ENCODE data around the gene TAPT1. TPM values are rescaled to one million over a fixed set of nuclear protein-coding genes. Genes with fewer than 3 reads are reported as not detected.
"Not testable (repeated sequence)": the region's sequence is repeated elsewhere in the genome, so short reads cannot be mapped to it uniquely, and the experiment has no call there.

TAPT1 gene, protein sequence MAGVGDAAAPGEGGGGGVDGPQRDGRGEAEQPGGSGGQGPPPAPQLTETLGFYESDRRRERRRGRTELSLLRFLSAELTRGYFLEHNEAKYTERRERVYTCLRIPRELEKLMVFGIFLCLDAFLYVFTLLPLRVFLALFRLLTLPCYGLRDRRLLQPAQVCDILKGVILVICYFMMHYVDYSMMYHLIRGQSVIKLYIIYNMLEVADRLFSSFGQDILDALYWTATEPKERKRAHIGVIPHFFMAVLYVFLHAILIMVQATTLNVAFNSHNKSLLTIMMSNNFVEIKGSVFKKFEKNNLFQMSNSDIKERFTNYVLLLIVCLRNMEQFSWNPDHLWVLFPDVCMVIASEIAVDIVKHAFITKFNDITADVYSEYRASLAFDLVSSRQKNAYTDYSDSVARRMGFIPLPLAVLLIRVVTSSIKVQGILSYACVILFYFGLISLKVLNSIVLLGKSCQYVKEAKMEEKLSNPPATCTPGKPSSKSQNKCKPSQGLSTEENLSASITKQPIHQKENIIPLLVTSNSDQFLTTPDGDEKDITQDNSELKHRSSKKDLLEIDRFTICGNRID
- 36.9 TPM for polyA plus RNA-seq (ENCODE audit: insufficient read length)

DNA sequence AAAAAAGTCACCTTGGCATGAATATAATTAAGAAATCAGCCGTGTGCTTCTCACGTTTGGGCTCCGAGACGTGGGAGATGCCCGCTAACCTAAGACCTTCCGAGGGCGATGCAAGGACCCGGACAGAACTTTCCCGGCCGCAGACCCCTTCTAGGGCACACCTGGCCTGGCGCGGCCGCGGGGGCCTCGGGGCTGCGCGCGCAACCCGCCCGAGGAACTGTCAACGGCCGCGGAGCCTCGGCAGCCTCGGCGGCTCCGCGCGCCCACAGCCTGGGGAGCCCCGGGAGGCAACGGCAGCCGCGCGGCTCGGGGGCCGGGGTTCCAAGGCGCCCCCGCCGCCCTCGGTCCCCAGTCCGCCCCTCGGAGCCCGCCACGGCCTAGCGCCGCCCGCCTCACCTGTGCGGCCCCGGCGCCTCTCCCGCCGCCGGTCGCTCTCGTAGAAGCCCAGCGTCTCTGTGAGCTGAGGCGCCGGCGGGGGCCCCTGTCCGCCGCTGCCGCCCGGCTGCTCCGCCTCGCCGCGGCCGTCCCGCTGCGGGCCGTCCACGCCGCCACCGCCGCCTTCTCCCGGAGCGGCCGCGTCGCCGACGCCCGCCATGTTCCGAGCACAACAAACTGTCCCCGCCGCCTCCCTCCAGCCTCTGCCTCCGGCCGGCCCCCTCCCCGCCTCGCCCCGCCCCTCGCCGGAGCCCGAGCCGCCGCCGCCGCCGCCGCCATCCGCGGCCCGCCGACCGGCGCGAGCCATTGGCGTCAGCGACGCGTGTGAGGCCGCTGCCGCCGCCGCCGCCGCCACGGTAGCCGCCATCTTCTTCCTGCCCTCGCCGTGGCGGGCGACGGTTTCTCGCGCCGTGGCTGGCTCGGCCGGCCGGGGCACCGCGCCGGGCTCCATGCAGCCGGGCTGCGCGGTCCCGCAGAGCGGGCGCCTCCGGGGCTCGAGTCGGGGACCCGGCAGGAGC lies at the start of gene TAPT1:
Gene TAPT1 (minus strand): TSS at position 609 of the 953 bp plus-strand sequence. CDS start 14 bp downstream, at position 595.
- DNase-seq: peak; percentile 74

DNA sequence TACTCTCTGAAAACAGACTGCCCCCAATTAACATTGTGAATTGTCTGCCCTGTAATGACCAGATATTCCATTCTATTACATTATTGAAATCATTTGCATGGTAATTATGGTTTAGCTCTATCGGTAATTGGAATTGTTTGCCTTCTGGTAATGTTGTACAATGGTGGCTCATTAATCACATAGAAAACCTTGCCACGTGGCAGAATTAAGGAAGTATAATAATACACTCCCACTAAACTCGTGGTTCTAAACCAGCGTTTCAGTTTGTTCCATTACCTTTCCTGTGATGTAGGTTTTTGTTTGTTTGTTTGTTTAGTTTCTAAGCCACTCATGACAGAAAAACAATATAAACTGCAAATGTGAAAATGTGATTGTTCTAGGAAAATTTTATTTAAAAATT lies 45.1 kb upstream of the TAPT1 start:
- DNase-seq: no peak

DNA sequence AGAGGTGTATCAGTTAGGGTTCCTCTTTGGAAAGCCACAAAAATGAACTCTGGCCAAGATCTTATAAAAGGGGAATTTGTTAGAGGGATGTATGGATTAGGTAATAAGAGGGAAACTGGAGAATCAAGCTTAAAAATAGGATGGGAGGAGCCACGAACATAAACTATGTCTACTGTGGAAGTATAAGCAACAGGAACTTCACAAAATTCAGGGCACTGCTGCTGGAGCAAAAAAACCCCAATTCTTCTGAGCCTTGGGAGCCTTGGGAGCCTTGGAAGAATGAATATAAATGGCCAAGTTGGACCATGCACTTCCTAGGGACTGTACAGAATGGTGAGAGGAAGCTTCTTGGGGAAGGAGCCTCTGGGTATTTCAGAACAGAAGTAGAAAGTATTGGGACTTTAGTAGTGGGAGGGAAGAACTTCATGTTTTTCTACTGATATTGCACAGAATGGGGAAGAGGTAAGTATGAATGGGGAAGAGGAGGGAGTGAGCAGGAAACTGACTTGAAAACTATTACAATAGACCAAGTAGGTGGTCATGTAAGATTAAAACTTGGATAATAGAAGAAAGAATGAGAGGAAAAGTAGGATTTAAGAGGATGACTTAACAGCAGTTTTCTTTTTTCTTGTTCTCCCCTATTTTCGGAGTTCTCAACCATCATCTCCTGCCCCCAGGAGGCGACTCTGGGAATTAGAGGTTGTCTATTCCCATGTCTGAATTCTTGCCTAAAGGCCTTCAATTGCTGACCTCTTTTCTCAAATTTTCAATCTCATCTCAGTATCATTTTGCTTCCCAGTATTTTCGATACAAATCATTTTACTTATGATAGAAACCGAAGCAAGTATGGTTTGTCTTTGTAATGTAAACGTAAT lies 44.4 kb upstream of the TAPT1 start:
- DNase-seq: no peak

DNA sequence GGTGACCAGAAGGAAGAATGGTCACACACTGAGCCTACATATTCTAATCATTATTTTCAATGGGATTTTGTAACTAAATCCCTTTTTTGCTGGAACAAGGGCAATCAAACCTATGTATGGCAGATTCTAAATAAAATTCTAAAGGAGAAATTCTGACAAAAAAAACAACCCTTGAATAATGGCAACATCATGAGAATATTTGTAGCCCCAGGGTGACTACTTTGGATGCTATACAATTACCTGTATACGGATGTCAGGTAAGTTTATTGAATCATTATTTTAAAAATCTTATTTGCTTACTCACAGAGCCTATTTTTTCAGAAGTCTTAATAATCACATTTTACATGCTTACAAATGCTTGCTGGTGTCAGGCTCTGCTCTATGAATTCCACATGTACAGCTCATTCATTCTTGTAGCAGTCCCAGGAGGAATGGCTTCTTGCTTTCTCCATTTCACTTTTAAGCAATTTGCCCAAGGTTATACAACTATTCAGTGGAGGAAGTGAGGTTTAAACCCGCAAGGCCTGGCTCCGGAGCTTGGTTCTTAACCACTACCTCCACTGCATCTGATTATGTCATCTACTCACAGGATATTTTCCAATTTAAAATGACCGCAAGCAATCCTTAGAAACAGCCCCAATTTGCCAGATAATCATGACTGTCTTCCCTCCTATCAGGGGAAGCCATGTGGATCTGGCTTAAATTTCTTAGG lies 43.6 kb upstream of the TAPT1 start:
- not testable (repeated sequence) for DNase-seq

DNA sequence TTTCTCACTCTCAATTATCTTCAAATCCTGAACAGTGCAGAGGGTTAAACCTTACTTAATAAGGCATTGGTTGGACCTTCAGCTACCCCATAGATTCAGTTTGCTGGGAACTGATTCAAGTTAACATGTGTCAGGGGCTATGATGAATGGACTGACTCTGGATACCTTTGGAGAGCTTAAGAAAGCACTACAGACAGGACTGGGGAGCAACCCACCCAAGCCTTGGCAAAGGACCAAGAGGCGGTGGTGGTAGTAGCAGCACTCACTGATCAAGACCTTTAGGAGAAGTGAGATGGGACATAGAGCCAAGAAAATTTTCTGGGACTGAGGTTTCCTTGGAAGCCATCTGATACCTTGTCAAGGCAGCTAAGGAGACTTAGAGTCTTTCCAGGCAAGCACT lies 43.0 kb upstream of the TAPT1 start:
- no peak for DNase-seq

DNA sequence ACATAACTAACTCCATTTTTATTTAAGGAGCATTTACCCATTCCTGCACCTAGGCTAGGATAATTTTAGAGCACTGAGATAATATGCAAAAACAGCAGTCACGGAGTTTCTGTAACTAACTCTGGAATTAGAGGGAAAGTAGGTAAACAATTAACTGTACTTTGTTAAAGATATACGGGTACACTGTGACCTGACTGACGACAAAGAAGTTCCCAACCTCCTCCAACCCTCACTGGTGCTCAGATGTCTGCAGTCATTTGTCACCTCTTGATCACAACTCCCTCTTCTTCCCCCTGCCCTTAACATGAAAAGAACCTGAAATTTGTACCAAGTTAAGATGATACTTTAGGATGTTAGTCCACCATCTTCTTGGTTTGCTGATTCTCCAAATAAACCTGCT lies 42.0 kb upstream of the TAPT1 start:
- DNase-seq: no peak

DNA sequence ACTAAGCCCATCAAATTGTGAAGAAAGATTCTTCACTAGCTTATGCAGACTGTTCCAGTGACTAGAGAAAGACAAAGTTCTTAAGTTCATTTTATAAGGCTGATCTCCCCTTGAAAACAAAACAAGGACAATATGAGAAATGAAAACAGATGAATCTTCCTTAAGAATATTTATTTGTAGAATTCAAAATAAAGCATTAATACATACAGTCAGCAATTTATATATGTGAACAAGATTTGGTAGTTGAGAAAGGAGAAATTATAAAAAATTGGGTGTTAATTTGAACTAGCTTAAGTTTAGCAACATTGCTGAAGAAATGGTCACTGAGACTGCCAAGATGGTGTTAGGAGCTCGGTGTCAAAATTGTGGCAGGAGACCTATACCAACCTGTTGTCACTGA lies 41.4 kb upstream of the TAPT1 start:
- no peak for DNase-seq

DNA sequence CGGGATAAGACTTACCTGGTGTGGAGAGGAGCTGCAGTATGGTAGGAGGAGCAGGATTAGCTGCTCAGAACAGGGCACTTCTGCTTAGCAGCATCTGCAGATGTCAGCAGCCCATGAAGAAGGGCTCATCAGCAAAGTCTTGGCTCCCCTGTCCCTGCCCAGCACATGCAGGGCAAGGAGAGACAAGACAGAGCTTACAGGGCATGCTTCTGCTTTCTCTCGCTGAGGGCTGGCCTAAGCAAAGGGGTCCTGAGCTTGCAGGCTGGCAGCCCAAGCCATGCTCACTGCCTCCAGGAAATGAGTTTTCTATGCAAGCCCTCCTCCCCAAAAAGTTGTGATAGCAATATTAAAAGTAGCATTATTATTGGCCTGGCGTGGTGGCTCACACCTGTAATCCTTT lies 39.5 kb upstream of the TAPT1 start:
- DNase-seq: no peak

DNA sequence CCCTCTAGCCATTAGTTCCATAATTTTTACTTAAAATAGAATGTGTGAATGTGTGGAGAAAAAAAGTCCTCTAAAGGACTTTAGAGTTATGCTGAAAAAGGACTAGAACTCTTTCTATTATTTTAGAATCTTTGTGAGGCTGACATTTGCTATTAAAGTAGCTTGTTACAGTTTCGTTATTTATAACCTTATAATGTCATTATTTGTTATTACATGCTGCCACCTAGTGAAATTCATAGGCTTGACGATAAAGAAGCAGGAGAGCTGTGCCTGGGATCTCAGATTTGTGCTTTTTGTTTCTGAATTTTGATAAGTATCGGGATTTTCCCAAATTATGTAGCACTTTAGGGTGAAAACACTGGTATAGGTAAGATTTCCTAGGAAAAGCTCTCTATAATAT lies 38.5 kb upstream of the TAPT1 start:
- no peak for DNase-seq

DNA sequence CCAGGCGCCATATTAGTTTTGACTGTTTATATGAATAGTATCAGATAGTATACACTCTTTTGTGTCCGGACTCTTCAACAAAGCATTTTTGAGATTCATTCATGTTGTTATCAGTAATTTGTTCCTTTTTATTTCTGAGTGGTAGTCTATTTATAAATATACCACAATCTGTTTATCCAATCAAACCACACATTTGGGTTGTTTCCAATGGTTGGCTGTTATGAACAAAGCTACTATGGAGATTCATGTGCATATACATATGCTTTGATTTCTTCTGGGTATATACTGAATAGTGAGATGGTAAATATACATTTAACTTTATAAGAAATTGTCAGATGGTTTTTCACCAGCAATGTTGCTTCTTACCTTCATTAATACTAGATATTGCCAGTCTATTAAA lies 36.8 kb upstream of the TAPT1 start:
- no peak for DNase-seq

DNA sequence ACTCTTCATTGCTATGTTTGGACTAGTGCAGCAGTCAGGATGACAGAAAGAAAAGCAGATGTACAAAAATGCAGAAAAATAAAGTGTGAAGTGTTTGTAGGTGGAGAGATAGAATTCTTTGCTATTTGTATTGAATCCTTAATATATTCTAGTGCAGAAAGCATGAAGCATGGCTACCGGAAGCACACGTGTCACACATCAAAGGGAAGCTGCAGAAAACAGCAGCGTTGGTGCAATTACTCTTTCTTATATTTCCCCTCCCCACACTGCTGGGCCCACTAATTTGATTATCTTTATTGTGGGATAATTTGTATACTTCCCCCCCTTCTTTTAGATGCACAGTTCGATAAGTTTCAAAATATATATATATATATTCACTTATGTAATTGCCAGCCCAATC lies 35.9 kb upstream of the TAPT1 start:
- no peak for DNase-seq

DNA sequence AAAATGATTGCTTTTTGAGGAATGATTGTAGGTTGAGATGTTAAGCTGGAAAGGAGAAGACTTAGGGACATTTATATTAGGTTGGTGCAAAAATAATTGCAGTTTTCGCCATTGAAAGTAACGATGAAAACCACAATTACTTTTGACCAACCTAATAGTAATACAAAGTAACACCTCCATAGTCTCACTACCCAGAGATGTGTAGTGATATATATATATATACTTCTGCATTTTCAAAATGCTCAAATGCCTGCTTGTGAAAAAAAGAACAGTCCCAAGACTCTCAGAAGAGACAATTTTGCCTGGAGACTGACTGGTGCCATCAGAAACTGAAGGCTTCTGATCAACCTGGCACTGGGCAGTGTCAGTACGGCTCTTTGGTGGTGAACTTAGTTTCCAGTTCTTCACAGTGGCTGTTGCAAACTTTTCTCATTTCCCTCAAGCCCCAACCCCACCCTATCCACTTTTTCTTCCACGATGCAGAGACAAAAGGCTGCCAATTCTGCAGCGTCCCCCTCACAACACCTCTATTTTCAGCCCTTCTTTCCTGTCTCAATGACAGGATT lies 35.1 kb upstream of the TAPT1 start:
- DNase-seq: no peak

DNA sequence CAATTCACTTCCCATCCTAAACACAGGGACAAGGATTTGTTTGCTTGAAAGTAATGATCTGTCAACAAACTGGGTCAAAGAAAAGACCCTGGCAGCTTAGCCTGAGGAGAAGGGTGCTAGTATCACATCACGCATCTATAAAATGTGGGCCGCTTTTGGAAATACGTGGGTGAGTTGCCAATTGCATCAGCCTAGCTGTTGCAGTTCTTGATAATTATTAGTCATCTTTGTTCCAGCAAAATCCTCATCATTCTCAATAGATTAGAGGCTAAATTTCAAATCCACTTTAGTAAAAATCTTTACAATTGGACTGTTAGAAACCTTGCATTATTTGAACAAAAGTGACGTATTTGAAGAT lies 33.6 kb upstream of the TAPT1 start:
- no peak for DNase-seq

DNA sequence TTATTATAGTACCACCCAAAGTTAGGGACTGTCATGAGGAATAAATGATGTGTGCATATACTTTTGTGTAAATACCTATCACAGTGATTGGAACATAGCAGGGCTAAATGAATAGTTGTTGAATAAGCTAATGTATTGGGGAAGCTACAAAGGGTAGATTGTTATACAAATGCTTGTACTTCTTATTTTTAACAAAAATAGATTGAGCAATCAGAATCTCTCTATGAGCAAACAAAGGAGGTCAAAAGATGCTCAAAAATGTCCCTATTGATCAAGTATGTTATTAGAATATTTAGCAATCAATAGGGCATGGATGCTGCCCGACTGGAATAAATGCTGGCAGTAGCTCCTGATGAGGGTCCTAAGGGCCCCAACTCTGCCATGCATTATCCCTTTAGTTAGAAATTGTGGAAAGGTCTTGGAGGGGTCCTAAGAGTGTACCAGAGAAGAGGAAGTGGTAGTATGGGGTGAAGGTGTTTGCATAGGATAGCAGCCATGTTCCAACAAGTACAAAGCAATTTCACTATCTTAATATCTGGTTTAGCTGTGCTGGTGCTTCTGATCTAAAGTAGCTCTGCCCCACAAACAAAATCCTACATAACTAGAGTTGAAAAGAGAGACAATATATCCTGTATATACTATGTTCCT lies 33.1 kb upstream of the TAPT1 start:
- no peak for DNase-seq

DNA sequence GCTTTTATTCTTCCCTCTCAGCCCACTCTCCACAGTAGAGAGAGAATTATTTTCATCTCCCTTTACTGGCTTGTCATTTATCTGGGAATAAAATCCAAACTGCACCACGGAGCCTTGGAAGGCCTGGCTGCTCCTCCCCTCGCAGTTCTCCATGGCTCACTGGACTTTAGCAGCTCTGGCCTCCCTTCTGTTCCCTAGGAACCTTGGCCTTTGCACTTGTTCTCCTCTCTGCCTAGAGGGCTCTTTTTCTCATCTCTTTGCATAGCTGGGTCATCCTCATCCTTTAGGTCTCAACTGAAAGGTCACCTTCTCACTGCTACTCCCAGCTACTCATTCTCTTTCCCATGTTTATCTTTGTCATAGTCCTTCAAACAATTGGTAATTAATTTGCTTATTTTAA lies 31.3 kb upstream of the TAPT1 start:
- no peak for DNase-seq

DNA sequence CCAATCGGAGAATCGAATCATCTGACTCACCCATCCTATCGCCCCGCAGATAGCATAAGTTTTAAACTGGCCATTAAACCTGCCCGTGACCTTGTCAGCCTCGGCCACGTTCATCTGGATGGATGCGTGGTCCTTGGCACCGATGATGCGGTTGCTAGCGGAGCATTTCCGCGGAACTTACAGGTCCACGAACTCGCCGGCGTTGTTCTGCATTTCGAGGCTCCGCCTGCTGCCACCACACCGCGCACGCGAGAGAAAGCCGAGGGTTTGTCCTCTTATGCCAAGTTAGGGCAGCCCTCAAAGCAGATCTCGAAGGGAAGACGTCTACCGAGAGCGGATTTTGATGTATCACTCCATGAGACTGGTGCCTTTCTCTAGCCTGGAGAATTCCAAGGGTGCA lies 30.1 kb upstream of the TAPT1 start:
- no peak for DNase-seq

DNA sequence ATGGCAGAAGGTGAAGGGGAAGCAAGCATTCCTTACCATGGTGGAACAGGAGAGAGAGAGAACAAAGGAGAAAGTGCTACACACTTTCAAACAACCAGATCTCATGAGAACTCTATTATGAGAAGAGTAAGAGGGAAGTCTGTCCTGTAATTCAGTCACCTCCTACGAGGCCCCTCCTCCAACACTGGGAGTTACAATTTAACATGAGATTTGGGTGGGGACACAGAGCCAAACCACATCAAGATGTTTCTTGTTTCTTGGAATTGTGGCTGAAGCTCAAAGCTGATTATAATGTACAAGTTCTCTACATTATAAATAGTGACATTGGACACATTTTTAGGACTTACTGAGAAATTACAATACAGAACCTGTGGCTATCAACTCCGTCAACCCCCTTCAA lies 29.5 kb upstream of the TAPT1 start:
- DNase-seq: no peak

DNA sequence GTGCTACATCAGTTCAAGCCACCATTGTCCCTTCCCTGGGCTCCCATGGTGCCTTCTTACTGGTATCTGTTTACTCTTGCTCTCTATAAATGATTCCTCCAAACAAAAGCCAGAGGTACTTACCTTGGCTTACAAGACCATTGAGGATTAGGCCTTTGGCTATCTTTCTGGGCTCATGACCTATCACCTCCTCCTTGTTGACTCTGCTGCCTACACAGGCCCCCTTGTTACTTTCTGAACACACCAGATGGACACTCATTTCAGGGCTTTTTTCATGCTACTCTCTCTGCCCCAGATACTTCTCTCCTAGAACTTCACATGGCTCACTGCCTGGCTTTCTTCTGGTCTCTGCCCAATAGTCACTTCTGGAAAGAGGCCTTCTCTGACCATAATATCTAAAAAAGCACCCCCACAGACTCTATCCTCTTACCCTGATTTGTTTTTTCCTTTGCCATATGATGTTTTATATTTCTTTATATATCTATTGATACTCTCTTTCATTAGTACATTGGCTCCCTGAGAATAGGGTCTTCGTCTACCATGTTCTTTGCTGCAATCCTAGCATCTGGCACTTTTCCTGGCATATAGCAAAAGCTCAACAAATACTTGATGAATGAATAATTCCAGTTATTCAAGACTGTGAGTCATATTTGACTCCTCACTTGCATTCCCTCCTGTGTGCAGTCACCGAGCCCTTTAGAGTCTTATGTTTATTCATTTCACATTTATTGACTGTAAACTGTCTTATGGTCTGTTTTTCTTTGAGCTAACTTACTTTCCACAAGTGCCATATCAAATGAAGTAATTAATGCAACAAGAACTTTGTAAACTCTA lies 27.1 kb upstream of the TAPT1 start:
- DNase-seq: no peak

DNA sequence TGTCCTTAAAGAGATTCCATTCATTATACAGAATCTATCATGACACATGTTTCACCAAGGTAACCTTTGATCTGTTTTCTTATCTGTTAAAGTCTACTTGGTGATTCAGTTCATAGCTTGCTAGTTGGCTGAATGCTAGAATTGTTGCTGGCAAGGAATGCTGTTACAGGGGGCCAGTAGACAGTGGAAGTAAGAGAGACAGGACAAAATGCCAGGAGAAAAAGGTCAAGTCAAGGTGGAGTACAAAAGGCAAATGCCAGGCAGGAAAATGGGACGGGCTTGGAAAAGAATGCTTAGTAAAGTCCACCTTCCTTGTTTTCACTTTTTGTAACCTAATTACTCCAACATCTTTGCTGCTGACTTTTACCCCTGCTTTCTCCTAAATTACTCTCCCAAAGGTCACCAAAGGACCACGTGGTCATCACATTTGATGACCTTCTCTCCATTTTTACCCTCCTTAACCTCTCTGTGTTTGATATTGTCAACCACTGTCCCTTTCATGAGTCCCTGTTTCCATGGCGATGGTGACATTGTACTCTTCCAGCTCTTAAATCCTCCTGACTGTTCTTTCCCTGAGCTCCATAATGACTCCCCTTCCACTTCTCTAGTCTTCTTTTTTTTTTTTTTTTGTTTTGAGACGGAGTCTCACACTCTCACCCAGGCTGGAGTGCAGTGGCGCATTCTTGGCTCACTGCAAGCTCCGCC lies 24.5 kb upstream of the TAPT1 start:
- DNase-seq: no peak

Data from hindlimb muscle (tissue), 1 donor.